GM23338 (cell line): ENCODE results near the gene GALNT7.

ENCODE experiments used
- CTCF ChIP-seq, 2 experiments: fragments of 200-600 bp in 1 of 2; sonication (generic) in 1 of 2; conservative IDR thresholded peaks; 2 replicates each; pipeline versions ENCODE4 v1.5.1 to v1.6.1; 2016 to 2017; ENCODE audit warnings: antibody characterized with exemption in 2 of 2, low read depth in 2 of 2, mild to moderate bottlenecking in 2 of 2, moderate library complexity in 1 of 2
- EZH2 ChIP-seq: fragments of 200-600 bp; sonication (generic); IDR thresholded peaks from one replicate; pipeline ENCODE4 v1.8.0; 2017; ENCODE audit warnings: antibody characterized with exemption, mild to moderate bottlenecking, low read depth; ENCODE audit not compliant: unreplicated experiment
- POLR2AphosphoS5 ChIP-seq: IDR thresholded peaks from 2 replicates; pipeline ENCODE4 v1.6.1; 2016; ENCODE audit warnings: antibody characterized with exemption, low read depth
- REST ChIP-seq: IDR thresholded peaks from one replicate; pipeline ENCODE4 v1.6.1; 2018; ENCODE audit warnings: antibody characterized with exemption; ENCODE audit not compliant: unreplicated experiment

- no peak for TF ChIP-seq REST
- TF ChIP-seq POLR2AphosphoS5 = no peak
- no peak for TF ChIP-seq CTCF (conservative IDR thresholded peaks at IDR 0.05; ENCODE audit: low read depth in 2 of 2)
- TF ChIP-seq EZH2 = no peak
These were observed 59.1 kb downstream of the GALNT7 start for GRCh38 chr4:173227756-173228155.
